Islet of Langerhans (tissue), 1 donor: ENCODE data around the gene APC.
A peak's percentile ranks its signal among the peaks of the same experiment; 100 is the strongest.
"Not testable (repeated sequence)": the region's sequence is repeated elsewhere in the genome, so short reads cannot be mapped to it uniquely, and the experiment has no call there.

Experiments
- FAIRE-seq: peaks from one replicate; lab custom pipeline; 2011; peaks lifted over from hg19 to GRCh38; lab: Jason Lieb, UNC

The APC gene

DNA sequence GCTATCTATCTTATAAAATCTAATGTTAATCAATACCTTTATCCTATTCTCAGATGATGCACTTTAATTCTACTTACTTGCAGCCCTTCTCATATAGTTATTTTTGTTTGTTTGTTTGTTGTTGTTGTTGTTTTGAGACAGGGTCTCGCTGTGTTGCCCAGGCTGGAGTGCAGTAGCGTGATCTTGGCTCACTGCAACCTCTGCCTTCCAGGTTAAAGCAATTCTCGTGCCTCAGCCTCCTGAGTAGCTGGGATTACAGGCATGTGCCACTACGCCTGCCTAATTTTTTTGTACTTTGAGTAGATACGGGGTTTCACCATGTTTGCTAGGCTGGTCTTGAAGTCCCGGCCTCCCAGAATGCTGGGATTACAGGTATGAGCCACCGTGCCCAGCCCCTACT lies 20.8 kb upstream of the APC start:
- not testable (repeated sequence) for FAIRE-seq

DNA sequence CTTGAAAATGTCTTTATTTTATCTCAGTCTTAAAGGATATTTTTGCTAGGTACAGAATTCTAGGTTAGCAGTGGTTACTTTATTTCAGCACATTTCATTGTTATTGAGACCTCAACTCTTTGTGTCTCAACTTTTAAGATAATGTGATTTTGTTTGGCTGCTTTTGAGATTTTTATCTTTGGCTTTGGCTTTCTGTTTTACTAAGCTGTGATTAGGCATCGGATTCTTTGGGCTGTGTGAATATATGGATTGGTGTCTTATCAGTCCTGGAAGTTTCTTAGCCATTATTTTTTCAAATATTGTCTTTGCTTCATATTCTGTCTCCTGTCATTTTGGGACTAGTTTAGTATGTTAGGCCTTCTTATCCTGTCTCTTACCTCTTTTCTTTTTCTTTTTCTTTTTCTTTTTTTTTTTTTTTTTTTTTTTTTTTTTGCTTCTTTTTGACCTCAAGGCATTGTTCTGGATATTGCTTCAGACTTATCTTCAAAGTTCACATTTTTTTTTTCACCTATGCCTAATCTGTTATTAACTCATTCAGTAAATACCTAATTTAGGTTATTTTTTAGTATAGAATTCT lies 20.1 kb upstream of the APC start:
- FAIRE-seq: no peak

DNA sequence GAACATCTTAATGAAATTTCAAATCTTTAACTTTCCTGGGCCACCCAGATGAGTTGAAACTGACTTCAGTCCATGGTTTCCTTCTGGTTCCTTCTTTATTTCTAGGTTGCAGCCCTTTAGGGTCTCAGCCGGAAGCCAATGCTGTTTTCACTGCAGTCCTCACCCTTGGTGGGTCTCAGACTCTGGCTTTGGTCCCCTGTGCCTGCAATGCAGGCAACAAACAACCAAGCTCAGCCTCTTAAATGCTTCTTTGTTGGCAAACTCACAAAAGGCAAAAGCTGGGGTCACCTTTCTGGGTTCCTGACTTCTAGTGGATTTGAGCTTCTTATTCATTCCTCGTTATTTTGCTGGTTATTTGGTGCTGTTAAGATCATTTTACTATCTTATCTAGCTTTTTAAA lies 19.3 kb upstream of the APC start:
- FAIRE-seq: no peak

DNA sequence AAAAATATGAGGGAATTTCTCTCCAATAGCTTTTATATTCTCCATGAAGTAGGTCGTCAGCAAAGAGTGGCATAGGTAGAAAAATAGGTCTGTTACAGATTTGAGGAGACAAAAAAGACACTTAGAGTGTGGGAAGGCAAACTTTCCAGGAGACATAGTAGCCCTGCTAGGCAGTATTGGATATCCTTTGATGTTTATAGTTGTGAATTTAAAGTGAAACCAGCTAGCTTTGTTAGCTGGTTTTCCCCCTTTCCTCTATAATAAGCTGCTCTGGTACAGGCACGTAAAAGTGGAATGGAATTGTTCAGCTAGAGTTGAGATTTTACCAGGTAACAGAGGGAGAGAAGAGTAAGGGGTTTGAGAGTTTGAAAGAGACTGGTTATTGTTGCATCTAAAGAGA lies 17.1 kb upstream of the APC start:
- FAIRE-seq: no peak

DNA sequence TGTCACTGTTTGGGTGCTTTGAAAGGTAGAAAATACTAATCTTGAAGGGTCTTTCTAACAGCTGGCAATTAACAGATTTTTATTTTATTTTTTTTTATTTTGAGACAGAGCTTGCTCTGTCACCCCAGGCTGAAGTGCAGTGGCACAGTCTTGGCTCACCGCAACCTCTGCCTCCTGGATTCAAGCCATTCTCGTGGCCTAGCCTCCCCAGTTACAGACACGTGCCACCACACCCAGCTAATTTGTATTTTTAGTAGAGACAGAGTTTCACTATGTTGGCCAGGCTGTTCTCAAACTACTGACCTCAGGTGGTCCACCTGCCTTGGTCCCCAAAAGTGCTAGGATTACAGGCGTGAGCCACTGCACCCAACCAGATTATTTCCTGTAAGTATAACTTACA lies 12.8 kb upstream of the APC start:
- no peak for FAIRE-seq

DNA sequence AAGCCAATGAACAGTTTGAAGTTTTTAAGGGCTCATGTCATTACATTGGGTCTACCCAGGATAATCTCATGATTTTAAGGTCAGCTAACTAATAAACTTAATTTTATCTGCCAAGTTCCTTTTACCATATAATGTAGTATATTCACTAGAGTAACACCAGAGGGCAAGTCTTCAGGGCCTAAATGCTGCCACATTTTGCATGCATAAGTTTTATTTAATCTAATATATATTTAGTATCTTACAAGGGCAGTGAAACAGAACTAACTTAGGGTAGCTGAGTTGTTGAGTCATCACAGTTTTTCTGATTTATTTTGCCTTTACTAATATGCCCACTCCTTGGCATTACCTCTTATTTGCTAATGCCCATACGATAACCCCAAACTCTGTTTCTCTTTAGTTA lies 8.1 kb upstream of the APC start:
- FAIRE-seq: no peak

DNA sequence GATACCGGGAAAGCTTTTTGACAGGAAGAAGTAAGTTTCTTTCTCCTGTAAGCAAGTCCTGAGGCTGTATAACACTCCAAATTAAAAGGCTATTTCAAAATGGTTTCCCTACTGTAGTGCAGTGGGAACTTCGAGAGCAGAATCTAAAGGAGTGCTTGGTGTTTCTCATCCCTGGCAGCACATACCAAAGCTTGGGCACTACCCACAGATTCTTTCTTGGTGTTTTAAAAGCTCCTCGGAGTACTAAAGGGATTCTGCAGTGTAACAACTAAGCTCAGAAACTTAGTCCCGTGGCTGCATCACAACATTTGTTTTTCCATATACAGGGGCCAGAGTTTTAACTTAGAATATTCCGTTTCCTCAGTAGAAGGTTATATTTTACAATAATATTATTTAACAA lies 5.6 kb upstream of the APC start:
- no peak for FAIRE-seq

DNA sequence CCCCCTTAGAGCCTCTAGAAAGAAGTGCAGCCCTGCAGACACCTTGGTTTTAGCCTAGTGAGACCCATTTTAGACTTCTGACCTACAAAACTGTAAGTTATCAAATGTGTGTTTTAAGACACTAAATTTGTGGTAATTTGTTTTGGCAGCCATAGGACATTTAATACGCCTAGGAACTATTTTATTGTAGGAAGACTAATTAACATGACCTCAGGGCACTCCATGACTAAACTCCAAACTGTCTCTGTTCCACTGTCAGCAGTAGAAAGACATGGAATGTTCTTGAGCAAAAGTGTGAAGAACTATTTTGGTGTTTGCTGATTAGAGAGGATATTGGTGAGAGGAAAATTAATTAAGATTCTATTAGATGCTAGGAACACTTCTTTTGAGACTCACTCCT lies 4.1 kb upstream of the APC start:
- FAIRE-seq: no peak

DNA sequence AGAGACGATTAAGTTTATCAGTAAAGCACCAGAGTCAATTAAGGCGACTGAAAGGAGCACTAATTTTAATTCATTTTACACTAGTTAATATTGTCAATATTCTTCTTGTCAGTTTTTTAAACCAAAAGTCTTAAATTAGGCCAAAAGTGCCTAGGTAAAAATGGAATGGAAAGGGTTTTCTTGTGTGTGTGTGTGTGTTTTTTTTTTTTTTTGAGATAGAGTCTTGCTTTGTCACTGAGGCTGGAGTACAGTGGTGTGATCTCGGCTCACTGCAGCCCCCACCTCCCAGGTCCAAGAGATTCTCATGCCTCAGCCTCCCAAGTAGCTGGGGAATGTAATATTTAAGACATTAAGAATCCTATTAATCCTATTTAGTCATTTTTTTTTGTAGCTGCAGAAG lies 3.1 kb upstream of the APC start:
- no peak for FAIRE-seq

DNA sequence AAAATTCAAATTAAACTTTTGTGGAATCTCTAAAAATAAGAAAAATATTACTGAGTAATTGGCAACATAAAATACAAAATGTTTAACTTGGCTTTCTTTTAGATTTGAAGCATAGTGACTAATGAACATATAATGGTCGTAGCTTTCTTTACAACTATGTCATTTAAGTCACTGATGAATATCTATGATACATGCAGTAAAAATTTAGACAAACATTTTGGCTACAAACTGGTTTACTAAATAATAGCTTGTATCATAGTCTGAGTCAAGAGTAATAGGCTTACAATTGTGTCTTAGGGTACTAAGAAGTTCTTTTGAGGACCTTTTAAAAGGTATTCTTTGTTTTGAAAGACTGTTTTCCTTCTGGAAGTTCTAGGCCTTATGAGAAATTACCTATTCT lies 2.0 kb upstream of the APC start:
- FAIRE-seq: peak; percentile 88

DNA sequence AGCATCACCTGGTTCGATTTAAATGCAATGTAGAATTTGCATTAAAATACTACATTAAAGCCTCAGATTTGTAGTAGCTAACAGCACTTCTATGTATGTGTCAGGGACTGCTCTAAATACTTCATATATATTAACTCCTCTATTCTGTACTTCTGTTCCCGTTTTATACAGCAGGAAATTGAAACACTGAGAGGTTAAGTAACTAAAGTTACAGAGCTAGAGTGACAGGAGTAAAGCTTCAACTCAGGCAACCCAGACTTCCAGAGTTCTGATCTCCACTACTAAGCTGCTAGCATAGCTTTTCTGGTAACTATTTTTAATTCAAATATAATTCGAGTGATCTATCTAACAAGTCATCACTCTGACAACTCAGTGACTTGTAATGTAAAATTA lies 619 bp upstream of the APC start:
- FAIRE-seq: peak; percentile 71

DNA sequence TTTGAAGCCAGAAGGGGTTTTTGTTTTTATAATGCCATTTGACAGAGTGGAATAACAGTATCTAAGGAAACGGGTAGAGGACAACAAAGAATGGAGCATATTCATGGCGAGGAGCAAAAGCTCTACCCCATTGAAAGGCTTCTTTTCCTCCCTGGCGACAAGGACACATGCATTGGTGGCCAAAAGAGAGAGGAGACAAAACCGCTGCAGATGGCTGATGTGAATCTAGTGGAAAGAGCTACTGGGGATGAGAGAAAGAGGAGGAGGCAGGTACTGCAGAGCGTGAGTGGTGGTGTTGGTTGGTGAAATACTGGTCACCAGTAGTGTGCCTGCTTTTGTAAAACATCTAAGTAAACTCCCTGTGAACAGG lies 491 bp downstream of the APC start:
- no peak for FAIRE-seq

DNA sequence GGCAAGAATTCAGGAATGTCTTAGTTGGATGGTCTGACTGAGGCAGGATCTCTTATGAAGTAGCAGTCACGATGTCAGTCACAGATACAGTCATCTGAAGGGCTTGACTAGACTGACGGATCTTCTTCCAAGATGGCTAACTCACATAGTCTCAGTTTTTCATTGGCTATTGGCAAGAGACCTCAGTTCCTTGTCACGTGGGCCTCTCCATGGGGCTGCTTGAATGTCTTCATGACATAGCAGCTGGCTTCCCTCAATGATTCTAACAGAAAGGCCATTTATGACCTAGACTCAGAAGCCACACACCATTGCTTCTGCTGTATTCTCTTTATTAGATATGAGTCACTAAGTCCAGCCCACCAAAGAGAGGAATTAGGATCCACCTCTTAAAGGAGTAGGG lies 4.7 kb downstream of the APC start:
- no peak for FAIRE-seq

DNA sequence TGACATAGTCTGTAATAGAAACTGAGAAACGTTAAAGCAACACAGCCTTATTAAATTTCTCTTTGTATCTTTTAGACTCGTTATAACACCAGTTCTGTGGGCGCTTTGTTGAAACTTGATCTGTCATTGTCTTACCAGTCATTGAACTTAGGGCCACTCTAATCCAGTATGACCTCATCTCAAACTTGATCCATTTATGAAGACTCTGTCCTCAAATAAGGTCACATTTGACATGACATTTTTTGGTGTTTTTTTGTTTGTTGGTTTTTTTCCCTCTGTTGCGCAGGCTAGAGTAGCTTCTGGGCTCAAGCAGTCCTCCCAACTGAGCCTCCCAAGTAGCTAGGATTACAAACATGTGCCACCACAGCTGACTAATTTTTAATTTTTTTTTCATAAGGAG lies 5.9 kb downstream of the APC start:
- no peak for FAIRE-seq

DNA sequence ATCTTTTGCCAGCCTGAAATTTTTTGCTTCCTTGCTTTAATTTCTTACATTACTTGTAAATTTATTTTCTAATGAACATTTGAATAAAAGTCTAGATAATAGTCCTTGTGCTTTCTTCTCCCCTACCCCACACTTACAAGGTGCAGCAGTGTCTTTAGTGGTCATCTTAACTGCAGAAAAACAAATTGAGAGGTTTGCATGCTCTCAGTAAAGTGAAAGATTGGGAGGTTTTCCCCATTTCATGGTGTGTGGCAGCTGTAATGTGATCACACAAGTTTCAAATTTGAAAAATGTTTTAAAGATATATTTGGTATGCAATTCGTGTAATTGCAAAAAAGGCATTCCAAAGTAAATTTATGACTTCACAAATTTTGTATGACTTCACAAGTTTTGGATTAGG lies 14.7 kb downstream of the APC start:
- FAIRE-seq: no peak

DNA sequence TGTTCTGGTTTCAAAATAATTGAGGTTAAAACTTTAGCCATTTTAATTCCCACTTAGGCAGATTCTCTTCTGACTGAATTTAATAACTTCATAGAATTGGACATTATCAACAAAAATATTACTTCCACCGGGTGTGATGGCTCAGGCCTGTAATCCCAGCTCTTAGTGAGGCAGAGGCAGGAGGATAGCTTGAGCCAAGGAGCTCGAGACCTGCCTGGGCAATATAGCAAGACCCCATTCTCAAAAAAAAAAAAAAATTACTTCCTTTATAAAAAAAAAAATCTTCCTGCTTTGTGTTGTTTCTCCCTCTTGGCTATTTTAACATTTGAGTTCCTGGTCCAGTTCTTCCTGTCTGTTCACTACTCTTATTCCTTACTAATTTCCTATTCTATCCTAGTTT lies 18.0 kb downstream of the APC start:
- no peak for FAIRE-seq

DNA sequence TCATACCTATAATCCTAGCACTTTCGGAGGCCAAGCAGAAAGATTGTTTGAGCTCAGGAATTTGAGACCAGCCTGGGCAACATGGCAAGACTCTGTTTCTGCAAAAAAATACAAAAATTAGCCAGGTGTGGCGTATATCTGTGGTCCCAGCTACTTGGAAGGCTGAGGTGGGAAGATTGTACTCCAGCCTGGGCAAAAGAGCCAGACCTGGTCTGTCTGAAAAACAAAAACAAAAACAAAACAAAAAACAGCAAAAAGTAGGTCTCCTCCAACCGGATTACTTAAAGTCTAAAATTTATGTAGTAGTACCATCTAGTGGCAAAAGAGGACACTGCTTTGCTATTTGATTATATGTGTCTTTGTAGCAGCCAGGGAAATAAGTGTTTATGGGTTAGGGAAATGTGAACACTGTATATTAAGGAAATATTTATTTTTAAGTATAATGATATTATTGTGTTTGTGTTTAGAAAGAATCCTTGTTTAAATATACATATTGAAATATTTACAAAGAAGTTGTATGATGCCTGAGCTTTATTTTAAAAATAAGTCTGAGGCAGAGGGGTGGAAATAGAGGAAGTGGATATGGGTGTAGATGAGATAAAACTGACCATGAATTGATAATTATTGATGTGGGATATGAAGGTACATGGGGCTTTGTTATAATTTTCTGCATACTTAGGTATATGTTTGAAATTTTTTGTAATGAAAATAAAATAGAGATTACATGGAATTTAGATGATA lies 20.0 kb downstream of the APC start:
- FAIRE-seq: peak; percentile 99

DNA sequence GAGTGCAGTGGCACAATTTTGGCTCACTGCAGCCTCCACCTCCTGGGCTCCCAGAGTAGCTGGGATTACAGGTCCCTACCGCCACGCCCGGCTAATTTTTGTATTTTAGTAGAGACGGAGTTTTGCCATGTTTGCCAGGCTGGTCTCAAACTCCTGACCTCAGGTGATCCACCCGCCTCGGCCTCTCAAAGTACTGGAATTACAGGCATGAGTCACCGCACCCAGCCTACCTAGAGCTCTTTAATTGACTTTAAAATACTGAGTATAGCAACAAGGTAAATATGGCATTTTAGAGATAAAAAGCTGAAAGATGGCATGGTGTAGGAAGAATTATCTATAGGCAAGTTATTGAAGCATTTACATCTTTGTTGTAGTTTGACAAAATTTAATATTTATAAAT lies 21.0 kb downstream of the APC start:
- FAIRE-seq: no peak

DNA sequence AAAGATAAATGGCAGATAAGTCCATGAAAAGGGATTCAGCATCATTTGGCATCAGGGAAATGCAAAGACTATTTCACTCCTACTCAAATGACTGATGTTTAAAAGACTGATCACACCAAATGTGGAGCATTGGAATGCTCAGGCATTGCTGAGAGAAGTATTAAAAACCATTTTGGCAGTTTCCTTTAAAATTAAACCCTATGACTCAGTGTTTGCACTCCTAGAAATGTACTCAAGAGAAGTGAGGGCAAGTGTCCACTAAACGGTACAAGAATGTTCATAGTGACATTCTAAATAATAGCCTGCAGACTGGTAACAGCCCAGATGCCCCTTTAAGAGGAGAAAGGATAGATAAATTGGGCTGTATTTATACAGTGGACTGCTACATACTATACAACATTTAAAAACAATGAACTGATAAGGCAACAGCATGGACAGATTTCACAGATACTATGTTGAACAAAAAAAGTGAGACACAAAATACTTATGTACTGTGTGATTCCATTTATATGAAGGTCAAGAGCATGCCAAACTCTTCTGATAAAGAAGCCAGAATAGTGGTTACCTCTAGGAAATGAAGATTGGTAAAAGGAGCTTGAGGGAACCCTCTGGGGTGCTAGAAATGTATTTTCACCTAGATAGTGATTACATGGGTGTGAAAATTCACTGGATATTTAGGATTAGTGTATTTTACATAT lies 24.6 kb downstream of the APC start:
- no peak for FAIRE-seq

DNA sequence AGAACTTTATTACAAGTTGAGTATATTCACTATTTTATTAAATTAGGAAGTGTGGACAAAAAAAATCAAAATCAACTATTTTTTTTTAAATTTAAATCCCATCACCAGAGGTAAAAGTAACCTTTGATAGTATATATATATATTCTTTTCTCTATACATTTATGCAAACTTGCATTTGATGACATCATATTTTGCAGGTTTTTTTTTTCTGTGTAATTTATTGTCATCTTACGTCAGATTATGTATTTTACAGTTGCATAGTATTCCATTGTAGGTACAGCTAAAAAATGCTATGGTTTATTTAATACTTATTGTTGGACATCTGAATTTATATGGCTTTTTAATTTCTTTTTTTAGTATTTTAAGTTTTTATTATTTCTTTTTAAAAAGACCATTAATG lies 25.5 kb downstream of the APC start:
- FAIRE-seq: no peak

DNA sequence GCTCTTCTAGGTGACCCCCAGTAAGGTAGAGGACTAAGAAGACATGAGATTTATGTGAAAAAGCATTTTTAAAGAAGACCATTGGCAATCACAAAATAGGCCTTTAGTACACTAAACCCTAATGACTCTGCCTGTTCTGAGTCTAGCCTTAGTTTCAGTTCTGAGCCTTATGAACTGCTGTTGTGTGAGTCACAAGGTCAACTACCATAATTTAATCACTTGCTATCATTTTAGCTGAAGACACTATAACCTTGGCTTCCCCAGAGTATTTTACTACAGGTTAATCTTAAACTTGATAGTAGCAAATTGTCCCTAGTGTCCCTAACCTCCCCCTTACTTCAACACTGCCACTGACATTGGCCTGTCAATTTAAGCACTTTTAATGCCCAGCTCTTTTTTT lies 34.4 kb downstream of the APC start:
- FAIRE-seq: no peak

DNA sequence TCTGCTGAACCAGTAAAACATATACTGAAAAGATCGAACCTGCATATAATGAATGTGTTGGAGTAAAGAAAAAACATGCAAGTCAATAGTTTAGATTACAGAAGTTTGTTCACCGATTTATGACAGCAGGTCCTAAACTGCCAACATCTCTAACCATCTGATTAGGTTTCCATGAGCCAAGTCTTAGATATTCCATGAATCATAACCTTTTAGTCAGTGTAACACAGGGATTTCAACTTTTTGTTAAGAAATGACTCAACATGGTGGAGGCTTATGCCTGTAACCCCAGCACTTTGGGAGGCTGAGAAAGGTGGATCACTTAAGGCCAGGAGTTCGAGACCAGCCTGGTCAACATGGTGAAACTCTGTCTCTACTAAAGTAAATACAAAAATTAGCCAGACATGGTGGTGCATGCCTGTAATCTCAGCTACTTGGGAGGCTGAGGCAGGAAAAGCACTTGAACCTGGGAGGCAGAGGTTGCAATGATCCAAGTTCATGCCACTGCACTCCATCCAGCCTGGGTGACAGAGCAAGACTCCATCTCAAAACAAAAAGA lies 38.7 kb downstream of the APC start:
- FAIRE-seq: no peak

DNA sequence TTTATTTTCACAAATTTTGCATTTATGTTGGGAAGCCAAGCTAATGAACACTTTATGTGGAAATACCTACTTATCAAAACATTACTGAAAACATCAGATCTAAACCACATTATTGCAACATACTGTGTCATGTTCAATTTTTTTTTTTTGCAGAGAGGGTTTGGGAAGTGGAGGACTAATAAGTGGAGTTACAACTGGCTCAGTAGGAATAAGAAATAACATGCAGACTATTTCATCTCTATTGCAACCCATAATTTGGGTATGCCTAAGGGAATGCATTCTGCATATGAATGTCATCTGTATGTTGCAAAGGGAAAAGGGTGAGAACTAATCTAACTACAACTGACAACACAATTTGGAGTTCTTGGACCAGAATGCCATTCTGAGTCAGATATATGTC lies 41.8 kb downstream of the APC start:
- FAIRE-seq: no peak

DNA sequence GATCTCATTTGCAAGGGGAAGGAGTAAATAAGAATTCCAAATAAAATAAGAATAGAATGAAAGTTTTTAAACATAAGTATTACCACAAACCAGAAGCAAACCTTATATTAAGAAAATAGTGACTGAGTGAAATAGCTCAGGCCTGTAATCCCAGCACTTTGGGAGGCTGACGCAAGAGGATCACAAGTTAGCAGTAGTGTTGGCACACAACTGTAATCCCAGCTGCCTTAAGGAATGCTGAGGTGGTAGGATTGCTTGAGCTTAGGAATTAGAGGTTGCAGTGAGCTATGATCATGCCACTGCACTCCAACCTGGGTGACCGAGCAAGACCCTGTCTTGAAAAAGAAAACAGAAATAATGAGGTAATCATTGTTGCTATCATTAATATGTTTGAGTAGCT lies 47.0 kb downstream of the APC start:
- no peak for FAIRE-seq
